ENCODE results near the gene LRRC27. TPM values are rescaled to one million over a fixed set of nuclear protein-coding genes. Genes with fewer than 3 reads are reported as not detected.
"Not testable (repeated sequence)": the region's sequence is repeated elsewhere in the genome, so short reads cannot be mapped to it uniquely, and the experiment has no call there.

Gene LRRC27
- total RNA-seq: 2.3 and 3.3 TPM in 2 replicates

DNA sequence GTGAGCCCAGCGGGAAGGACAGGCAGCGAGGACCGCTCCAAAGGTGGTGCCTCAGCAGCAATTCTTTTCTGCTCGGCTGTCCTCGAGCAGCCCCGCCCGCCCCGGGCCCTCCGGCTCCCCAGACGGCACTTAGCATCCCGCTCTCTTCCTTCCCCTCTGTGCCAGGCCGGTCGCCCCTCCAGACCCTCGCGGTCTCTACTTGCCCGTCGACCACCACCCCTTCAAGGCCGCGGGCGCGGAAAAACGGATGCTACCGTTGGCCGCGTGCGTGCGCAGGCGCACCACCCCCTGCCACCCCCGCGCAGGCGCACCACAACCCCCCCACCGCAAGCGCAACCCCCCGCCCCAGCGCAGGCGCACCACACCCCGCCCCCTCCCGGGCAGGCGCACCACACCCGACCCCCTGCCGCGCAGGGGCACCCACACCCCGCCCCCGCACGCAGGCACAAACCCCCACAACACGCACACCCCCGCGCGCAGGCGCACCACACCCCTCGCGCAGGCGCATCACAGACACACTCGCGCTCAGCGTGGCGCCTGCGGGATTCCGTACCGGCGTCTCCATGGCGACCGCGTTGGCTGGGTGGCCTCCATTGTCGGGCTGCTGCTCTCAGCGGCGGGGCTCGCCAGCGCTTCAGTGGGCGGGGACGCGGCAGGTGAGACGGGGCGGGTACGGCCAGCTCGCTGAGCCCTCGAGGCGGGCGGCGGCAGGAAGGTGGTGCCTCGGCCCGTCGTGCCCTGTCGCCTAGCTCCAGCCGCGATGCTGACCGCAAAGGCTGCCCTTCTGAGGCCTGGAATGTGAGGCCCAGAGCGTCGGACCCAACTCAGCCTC lies at the start of gene LRRC27:
TSS of gene LRRC27 (plus strand) at position 593 of the 832 bp plus-strand sequence. CDS start 1,332 bp downstream, outside the sequence.
- peaks cover 28% of the 10 kb centered on the region for H3K36me3 Mint-ChIP-seq (ENCODE audit: low read depth)
- H3K9me3 Mint-ChIP-seq: no peaks in the 10 kb centered on the region
- H3K27ac Mint-ChIP-seq: peak within 1 kb of the TSS; percentile 96
- H3K4me3 Mint-ChIP-seq: peak within 1 kb of the TSS; percentile 88
- intact Hi-C loops (cut with micrococcal nuclease): loop anchor here (1.0 to 5.0 kb wide), 5 partner anchors 24 to 205 kb away; partner anchors contain the start of genes DPYSL4 and INPP5A
- DNase-seq: peak; percentile 100
- H3K27me3 Mint-ChIP-seq: peaks cover 4% of the 10 kb centered on the region
- peaks cover 50% of the 10 kb centered on the region for H3K4me1 Mint-ChIP-seq

DNA sequence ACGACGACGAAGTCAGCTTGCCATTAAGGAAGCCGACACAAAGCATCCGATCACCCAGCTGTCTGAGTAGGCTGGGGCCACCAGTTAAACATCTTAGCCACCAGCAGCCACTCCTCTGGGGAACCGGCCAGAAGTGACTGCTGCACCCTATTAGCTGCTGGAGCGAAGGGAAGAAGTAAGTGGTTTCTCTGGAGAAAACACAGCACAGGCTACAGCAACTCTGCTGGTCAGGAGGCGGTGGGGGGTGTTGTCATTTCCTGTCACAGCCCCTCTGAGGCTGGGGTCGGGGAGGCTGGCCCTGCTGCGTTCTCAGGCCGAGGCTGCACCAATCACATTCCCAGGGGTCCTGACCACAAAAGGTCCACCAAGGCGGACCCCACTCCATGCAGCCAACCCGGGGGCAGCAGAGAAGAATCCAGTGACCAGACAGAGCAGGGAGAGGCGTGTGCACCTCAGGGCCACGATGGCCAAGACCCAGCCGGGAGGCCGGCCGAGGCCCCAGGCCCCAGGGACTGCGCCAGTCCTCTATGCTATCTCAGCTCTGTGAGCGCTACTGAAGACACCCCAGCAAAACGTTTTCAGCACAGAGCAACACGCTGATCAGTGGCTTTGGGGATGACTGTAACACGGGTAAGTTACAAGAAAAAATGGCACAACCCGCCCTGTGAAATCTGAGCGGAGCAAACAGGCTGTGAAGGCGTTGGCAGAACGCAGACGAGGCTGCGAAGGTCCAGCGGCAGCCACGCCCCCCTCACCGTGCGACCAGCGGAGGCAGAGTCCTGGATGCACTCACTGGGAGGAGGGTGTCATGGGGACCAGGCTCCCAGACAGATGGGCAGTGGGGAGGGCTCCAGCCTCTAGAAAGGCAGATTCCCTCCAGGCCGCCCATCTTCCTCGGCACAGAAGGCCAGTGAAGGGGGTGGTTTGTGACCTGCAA lies 49.1 kb upstream of the LRRC27 start:
- Mint-ChIP-seq H3K27me3 (peaks cover 9% of the 10 kb centered on the region), H3K4me1 (peaks cover 3% of the 10 kb centered on the region), H3K4me3 (no peak overlapping the region), H3K9me3 (no peaks in the 10 kb centered on the region), H3K27ac (no peak overlapping the region), H3K36me3 (ENCODE audit: low read depth) (no peaks in the 10 kb centered on the region)
- no peak for DNase-seq
- intact Hi-C loops (cut with micrococcal nuclease): no loop called here

- no peak for DNase-seq
- Mint-ChIP-seq H3K27me3 (peaks cover 12% of the 10 kb centered on the region), H3K9me3 (no peaks in the 10 kb centered on the region), H3K36me3 (ENCODE audit: low read depth) (no peaks in the 10 kb centered on the region), H3K4me1 (peaks cover 2% of the 10 kb centered on the region), H3K27ac (no peak overlapping the region), H3K4me3 (no peak overlapping the region)
- intact Hi-C loops (cut with micrococcal nuclease): no loop called here
Measured at GRCh38 chr10:132283604-132284382, 48.2 kb upstream of the LRRC27 start.

DNA sequence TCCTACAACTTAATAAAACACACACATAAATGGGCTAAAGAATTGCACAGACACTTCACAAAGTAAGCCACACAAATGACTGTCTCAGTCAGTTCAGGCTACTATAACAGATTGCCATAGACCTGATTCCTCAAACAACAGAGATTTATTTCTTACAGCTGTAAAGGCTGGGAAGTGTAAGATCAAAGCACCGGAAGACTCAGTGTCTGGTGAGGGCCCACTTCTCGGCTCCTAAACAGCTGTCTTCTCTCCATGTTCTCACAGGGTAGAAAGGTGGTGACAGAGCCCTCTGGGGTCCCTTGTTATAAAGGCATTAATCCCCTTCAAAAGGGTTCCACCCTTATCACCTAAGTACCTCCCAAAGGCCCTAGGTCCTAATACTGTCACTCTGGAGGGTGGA lies 42.6 kb upstream of the LRRC27 start:
- no peak overlapping the region for H3K27ac Mint-ChIP-seq
- no peak for DNase-seq
- intact Hi-C loops (cut with micrococcal nuclease): no loop called here
- no peak overlapping the region for H3K4me3 Mint-ChIP-seq
- no peaks in the 10 kb centered on the region for H3K36me3 Mint-ChIP-seq (ENCODE audit: low read depth)
- H3K27me3 Mint-ChIP-seq: peaks cover 16% of the 10 kb centered on the region
- no peaks in the 10 kb centered on the region for H3K9me3 Mint-ChIP-seq
- H3K4me1 Mint-ChIP-seq: no peaks in the 10 kb centered on the region

GRCh38 chr10:132290631-132291030 lies 41.4 kb upstream of the LRRC27 start:
- no peaks in the 10 kb centered on the region for H3K36me3 Mint-ChIP-seq (ENCODE audit: low read depth)
- H3K27ac Mint-ChIP-seq: no peak overlapping the region
- no peak for DNase-seq
- H3K4me3 Mint-ChIP-seq: no peak overlapping the region
- intact Hi-C loops (cut with micrococcal nuclease): no loop called here
- peaks cover 13% of the 10 kb centered on the region for H3K27me3 Mint-ChIP-seq
- no peaks in the 10 kb centered on the region for H3K9me3 Mint-ChIP-seq
- H3K4me1 Mint-ChIP-seq: no peaks in the 10 kb centered on the region

GRCh38 chr10:132291826-132292225 lies 40.2 kb upstream of the LRRC27 start:
- no peaks in the 10 kb centered on the region for H3K9me3 Mint-ChIP-seq
- intact Hi-C loops (cut with micrococcal nuclease): no loop called here
- H3K4me1 Mint-ChIP-seq: no peaks in the 10 kb centered on the region
- no peak overlapping the region for H3K4me3 Mint-ChIP-seq
- H3K27me3 Mint-ChIP-seq: peaks cover 13% of the 10 kb centered on the region
- DNase-seq: no peak
- H3K36me3 Mint-ChIP-seq (ENCODE audit: low read depth): no peaks in the 10 kb centered on the region
- no peak overlapping the region for H3K27ac Mint-ChIP-seq

DNA sequence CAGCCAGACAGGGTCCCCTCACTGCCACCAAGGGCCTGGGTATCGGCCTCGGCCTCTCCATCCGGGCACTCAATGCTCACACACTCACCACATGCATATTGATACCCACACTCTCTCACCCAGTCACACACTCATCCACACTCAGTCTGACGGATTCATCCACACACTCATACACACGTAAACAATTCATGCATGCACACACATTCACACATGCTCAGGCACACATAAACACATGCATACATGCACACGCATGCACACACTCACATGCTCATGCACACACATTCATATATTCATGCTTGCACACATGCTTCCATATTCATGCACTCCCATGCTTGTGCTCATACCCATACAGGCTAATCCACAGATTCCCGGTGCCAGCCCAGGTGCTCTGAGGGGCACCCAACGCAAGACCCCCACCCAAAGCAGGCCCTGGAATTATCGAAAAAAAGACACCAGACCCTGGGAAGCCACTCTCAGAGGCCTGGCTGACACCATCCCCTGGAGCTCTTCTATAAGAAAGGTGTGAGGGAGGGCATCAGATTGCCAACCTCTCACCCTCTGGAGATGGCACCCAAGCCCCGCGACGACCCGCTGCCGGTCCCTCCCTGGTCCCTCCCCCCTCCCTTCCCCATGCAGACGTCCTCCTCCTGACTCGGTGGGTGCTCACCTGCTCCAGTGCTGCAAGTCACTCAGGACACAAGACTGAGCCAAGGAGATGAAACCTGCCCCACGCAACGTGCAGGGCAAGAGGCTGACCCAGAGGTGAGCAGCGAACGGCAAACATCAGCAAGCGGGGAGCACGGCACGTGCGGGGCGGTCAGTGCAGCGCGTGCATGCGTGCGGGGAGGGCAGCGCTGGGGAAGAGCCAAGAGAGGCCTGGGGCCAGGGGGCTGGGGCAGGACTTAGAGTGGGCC lies 39.4 kb upstream of the LRRC27 start:
- no peaks in the 10 kb centered on the region for H3K4me1 Mint-ChIP-seq
- no peaks in the 10 kb centered on the region for H3K9me3 Mint-ChIP-seq

GRCh38 chr10:132293201-132293812 lies 38.7 kb upstream of the LRRC27 start:
- Mint-ChIP-seq H3K27ac (no peak overlapping the region), H3K27me3 (peaks cover 3% of the 10 kb centered on the region), H3K36me3 (ENCODE audit: low read depth) (no peaks in the 10 kb centered on the region), H3K9me3 (no peaks in the 10 kb centered on the region), H3K4me1 (peaks cover 2% of the 10 kb centered on the region), H3K4me3 (no peak overlapping the region)
- intact Hi-C loops (cut with micrococcal nuclease): no loop called here
- DNase-seq: no peak

More for the DNA sequence above, 39.4 kb upstream of the LRRC27 start:
- Mint-ChIP-seq H3K36me3 (ENCODE audit: low read depth) (no peaks in the 10 kb centered on the region), H3K4me3 (no peak overlapping the region), H3K27me3 (peaks cover 11% of the 10 kb centered on the region), H3K27ac (no peak overlapping the region)
- intact Hi-C loops (cut with micrococcal nuclease): no loop called here
- DNase-seq: no peak

DNA sequence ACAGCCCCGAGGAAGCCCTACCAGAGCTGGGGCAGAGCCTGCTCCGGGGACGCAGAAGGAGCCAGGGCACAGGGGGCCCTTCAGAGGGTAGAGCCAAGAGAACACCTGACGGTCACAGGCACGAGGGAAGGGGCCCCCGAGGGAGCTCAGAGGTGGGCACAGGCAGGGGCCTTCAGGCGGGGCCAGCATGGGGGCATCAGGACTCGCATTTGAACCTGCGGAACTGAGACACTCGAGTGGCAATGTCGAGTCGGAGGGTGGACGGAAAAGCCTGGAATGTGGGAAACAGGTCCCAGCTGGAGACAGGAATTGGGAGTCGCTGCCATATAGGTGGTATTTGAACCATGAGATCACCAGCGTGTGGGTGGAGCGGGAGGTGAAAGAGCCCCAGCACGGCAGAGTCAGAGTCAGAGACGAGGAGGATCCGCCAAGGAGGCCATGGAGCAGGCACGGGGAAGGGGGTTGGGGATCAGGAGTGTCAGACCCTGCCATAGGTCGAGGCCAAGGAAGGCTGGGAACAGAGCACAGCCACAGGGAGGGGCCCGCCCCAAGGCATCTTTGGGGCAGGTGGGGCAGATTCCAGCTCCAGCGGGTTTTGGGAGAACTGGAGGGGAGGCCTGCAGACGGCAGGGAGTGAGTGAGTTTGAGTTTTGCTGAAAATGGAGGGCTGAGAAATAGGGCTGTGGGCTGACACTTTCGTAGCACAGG lies 38.0 kb upstream of the LRRC27 start:
- Mint-ChIP-seq H3K4me3 (no peak overlapping the region), H3K27ac (no peak overlapping the region), H3K36me3 (ENCODE audit: low read depth) (no peaks in the 10 kb centered on the region), H3K9me3 (no peaks in the 10 kb centered on the region), H3K4me1 (peaks cover 2% of the 10 kb centered on the region), H3K27me3 (peaks cover 2% of the 10 kb centered on the region)
- intact Hi-C loops (cut with micrococcal nuclease): no loop called here
- DNase-seq: no peak

- peaks cover 2% of the 10 kb centered on the region for H3K4me1 Mint-ChIP-seq
- no peak for DNase-seq
- no peak overlapping the region for H3K4me3 Mint-ChIP-seq
- intact Hi-C loops (cut with micrococcal nuclease): no loop called here
- H3K36me3 Mint-ChIP-seq (ENCODE audit: low read depth): no peaks in the 10 kb centered on the region
- no peaks in the 10 kb centered on the region for H3K9me3 Mint-ChIP-seq
- H3K27me3 Mint-ChIP-seq: no peaks in the 10 kb centered on the region
- no peak overlapping the region for H3K27ac Mint-ChIP-seq
Measured at GRCh38 chr10:132294561-132295318, 37.3 kb upstream of the LRRC27 start.

- H3K27ac Mint-ChIP-seq: not testable (repeated sequence)
Measured at GRCh38 chr10:132295481-132295880, 36.5 kb upstream of the LRRC27 start.

More at GRCh38 chr10:132295481-132295880, 36.5 kb upstream of the LRRC27 start:
- H3K27me3 Mint-ChIP-seq; H3K36me3 Mint-ChIP-seq (ENCODE audit: low read depth); H3K9me3 Mint-ChIP-seq; DNase-seq; intact Hi-C loops (cut with micrococcal nuclease); H3K4me1 Mint-ChIP-seq; H3K4me3 Mint-ChIP-seq: not testable (repeated sequence)
